NK-92 (cell line): ENCODE data around the gene KBTBD2.
A peak's percentile ranks its signal among the peaks of the same experiment; 100 is the strongest.
"Not testable (repeated sequence)": the region's sequence is repeated elsewhere in the genome, so short reads cannot be mapped to it uniquely, and the experiment has no call there.

Experiments
- DNase-seq: peaks from one replicate; lab custom pipeline; 2025; ENCODE audit not compliant: unreplicated experiment; lab: John Stamatoyannopoulos, UW

Gene KBTBD2

DNA sequence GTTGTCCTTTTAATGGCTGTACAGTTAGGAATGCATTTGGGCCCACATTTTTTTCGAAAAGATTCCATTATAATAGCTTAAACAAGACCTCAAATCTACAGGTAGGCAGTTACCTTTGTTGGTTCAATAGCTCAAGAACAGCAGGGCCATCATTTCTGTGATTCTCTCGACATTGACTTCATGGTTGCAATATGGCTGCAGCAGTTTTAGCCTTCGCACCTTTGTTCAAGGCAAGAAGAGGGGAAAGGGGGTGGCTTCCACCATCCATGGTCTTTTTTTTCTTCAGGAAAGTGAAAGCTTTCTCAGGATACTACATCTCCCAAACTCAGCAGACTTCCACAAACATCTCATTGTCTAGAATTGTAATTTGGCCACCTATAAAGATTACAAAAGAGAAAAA, 2.2 kb upstream of the KBTBD2 start:
- no peak for DNase-seq

- no peak for DNase-seq
Measured at GRCh38 chr7:32893207-32893524, 1.6 kb upstream of the KBTBD2 start.

DNA sequence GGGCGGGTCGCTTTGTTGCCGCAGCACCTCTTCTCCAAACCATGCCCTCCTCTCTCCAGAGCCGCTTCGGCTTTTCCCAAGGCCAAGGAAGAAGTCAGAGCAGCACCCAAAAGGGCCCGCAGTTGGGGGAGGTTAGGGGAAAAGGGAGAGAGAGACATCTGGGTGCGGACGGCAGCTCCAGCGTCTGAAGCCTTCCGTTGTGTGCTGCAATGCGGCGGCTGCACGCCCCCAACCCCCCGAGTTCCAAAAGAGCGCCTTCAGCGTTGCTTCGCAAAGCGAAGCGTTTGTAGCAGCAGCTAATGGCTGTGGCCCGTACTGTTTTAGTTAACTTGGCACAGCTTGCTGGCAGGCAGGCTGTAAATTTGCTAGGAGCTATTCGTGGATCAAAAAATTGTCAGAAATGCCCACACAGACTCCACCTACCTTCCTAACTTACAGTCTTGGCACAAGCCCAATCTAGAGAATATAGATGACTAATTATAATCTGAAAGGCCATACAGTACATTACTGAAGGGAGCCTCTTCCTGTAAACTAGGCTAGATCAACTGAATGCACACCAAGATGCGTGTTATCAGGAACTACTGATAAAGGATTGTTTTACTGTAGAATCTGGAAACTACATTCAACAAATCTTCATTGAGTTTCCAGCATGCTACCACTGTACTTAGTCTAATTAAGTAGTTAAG, 1.1 kb upstream of the KBTBD2 start:
- no peak for DNase-seq

- peak; percentile 89 for DNase-seq
Measured at GRCh38 chr7:32891800-32892520, 400 bp upstream of the KBTBD2 start.

DNA sequence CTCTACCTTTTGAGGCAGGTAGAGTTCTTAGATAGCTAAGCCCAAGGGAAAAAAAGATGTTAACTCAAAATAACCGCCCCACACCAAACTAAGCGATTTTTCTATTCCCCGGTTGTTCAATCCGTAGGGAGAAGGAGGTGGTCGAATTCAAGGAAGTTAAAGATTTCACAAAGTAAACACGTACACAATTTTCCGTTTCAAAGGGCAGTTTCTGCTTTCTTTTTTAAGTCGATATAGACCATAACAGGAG, 842 bp downstream of the KBTBD2 start:
- DNase-seq = no peak

DNA sequence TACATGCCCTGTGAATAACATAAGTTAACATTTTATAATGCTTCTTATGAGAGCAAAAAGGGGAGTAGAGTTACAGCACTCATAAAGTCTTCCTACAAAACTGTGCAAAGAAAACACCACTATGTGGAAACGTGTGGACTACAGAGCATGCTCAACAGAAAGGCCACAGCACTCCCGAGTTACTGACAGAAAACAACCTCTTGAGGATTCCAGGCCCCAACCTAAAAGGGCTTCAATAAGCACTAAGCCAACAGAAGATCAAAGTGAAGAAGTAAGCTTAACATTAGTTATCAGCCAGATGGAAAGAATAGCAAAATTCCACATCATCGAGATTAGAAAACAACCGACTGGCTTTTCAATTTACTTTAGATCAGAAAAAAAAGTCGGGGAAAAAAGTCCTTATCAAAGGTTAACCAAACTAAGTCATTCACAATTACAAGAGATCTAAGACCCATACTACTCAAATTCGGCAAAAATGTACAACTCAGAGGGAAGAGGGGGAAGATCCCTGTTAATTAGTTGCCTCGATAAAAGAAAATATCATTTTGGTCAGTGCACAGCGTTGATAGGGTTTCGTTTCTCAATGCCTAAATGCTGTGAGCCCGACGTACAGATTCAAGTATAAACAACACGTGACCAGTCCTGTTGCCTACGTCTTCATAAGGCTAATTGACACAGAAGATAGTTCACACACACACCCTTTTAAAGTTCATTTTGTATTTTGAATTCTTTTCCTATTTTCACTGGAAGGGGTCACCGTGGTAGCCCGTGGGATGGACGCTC, 1.4 kb downstream of the KBTBD2 start:
- no peak for DNase-seq

DNA sequence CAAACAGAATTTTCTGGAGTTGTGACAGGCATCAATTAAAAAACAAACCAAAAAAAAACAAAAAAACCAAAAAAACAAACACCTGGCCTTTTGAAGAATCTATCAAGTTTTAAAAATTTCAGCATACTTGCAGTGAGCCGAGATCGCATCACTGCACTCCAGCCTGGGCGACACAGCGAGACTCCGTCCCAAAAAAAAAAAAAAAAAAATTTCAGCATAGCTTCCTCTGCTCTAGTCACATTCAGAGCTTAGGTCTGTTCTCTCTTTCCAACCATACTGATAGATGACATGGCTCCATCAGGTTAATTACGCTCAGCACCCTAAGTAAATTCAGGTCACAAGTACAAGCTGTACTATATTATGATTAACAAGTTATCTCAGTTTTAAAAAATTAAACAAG, 3.1 kb downstream of the KBTBD2 start:
- no peak for DNase-seq

GRCh38 chr7:32887395-32887794, 4.2 kb downstream of the KBTBD2 start:
- DNase-seq = no peak

DNA sequence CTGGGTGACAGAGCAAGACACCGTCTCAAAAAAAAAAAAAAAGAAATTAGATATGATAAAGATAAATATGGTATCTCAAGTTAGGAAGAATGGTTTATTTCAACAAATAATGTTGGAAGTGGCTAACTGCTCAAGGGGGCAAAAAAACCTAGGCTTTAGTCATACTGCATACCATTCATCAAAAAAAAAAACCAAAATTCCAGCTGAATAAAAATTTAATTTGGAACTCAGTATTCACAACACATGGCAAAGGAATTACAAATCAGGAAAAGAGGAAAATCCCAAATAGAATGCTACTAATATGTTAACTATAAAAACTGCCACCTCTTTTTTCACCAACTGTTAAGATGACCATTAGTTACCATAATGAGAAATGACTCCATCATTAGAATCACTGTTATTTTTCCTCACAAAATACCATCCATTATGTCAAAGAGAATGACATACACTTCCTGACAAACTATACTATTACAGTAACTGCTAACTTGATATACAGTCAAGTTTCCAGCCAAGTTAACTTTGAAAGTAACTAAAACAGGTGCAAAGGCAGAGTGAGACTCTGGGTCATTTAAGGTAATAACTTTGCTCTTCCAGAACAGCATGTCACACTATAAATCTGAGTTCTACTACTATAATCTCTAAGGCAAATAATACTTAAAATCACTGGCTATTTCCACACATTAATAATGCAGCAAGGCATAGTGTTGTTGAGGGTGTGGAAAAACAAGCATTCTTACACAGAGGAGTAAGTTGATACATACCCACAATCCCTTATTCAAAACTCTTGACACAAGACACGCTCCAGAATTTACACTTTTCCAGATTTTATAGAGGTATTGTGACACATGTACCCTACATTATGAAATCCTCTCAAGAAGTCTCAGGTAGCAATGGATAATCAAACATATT, 10.2 kb downstream of the KBTBD2 start:
- DNase-seq = no peak

DNA sequence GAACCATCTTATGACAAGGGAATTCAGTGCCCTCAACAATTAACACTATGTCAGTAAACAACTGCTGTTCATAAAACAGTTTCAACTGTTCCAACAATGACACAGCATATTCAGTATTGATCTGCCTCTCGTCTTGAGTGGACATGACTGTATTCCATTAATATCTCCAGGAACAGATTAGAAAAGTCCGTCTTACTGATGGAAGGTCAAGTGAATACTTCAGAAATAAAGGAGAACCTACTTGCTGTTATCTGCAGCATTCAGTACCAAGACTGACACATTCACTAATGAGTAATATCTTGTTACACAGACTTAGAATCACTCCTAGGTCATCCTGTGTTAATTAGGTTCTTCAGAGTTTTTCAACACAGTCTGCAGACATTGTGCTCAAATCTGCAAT, 12.1 kb downstream of the KBTBD2 start:
- no peak for DNase-seq

DNA sequence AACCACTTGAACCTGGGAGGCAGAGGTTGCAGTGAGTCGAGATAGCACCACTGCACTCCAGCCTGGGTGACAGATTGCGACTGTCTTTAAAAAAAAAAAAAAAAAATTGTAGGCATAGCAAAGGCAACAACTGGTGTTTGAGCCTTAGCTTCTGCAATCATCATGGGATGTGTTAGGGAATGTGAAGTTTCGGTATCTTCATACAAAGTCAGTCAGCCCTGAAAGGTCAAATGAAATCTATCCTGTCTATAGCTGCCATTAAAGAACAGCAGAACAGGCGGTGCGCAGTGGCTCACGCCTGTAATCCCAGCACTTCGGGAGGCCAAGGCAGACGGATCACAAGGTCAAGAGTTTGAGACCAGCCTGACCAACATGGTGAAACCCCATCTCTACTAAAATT, 13.5 kb downstream of the KBTBD2 start:
- not testable (repeated sequence) for DNase-seq

DNA sequence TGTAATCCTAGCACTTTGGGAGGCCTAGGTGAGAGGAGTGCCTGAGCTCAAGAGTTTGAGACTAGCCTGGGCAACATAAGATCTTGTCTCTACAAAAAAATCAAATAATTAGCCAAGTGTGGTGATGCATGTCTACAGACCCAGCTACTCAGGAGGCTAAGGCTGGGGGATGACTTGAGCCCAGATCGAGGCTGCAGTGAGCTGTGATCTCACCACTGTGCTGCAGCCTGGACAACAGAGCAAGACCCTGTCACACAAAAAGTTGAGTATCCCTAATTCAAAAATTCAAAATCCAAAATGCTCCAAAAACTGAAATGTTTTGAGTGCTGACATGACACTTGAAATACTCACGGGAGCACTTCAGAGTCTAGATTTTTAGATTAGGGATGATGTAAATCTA, 19.1 kb downstream of the KBTBD2 start:
- no peak for DNase-seq

- no peak for DNase-seq
Measured at GRCh38 chr7:32871624-32872371, 19.8 kb downstream of the KBTBD2 start.

DNA sequence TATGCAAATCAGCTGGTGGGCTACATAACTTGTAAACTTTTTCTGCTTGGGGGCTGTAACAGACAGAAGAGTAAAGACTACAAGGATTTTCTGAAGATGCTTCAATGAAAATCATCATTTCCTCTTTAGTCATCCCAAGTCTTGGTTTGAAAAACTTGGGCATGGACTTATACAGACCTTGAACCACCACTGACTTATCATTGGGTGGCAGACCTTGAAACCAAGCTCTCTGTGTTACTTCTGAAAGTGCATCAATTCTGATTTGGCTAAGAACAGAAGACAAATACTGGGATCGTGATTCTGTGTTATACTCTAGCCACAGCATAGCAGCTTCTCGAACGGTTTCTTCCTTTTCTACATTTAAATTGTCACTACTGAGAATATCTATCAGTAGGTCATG, 21.3 kb downstream of the KBTBD2 start:
- no peak for DNase-seq

DNA sequence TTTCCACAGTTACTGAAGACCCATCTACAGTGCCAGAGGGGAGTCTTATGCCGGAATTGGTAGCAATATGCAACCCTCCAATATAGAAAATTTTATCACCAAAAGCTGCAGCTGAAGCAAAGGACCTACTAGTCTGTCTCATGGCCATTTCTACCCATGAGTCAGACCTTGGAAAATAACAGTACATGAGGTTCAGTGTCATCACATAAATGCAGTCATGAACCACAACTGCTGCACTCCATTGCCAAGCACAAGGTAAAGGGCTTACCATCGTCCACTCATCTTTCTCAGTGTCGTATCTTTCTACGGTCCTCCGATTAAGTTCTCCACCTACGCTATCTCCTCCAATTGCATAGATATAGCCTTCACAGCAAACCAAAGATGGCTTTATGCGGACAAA, 21.8 kb downstream of the KBTBD2 start:
- no peak for DNase-seq

DNA sequence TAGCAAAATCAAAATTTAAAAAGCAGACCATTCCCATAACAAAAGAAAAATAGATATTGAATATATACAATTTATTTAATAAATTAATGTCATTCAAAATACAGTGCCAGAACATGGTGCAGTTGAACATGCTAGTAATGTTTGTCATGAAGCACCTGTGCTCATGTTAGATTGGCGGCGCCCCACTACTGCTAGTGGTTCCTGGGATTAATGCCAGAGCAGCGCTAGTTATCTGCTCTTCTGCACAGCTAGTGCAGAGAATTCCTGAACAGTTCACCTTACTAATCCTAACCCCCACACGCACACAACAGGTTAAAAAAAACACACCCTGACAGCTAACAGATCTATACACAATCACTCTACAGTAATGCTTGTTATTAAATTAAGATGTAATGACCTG, 23.4 kb downstream of the KBTBD2 start:
- no peak for DNase-seq

- DNase-seq = no peak
Measured at GRCh38 chr7:32865448-32866030, 26.0 kb downstream of the KBTBD2 start.

DNA sequence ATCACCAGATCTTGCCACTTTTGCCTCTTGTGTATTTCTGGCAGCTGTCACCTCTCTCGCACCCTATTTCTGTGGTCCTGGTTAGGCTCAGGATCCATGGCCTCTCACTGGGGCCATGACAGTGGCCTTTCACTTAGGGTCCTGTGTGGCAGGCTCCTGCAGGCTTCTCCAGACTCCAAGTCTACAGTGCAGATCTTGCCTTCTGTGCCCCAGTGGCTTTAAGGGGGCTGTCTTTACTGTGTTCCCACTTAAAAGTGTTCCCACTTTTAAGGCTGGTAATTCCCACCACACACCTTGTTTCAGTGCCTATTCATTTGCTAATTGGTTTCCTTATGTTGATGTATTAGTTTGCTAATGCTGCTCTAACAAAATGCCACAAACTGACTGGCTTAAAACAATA, 27.7 kb downstream of the KBTBD2 start:
- not testable (repeated sequence) for DNase-seq

GRCh38 chr7:32860090-32860489, 31.5 kb downstream of the KBTBD2 start:
- no peak for DNase-seq

- no peak for DNase-seq
Measured at GRCh38 chr7:32858648-32859047, 32.9 kb downstream of the KBTBD2 start.
